NCI-H460 (cell line): Measurements from ENCODE around the gene PLXND1. TPM values are rescaled to one million over a fixed set of nuclear protein-coding genes. Genes with fewer than 3 reads are reported as not detected.

ENCODE experiments used
- DNase-seq: peaks from one replicate; pipeline ENCODE4 v3.0.0-alpha.2; 2016; ENCODE audit warnings: low read depth; ENCODE audit errors: extremely low read depth
- total RNA-seq: library from RNA; depleted of rRNA; stranded (reverse); fragments of >200 nt; shearing (Covaris generic); gene quantifications from 2 replicates; pipeline ENCODE4 v1.2.3, GENCODE V29; 2014

PLXND1 gene
- total RNA-seq, 1 experiment from 2014 or later: 10.4 TPM

DNA sequence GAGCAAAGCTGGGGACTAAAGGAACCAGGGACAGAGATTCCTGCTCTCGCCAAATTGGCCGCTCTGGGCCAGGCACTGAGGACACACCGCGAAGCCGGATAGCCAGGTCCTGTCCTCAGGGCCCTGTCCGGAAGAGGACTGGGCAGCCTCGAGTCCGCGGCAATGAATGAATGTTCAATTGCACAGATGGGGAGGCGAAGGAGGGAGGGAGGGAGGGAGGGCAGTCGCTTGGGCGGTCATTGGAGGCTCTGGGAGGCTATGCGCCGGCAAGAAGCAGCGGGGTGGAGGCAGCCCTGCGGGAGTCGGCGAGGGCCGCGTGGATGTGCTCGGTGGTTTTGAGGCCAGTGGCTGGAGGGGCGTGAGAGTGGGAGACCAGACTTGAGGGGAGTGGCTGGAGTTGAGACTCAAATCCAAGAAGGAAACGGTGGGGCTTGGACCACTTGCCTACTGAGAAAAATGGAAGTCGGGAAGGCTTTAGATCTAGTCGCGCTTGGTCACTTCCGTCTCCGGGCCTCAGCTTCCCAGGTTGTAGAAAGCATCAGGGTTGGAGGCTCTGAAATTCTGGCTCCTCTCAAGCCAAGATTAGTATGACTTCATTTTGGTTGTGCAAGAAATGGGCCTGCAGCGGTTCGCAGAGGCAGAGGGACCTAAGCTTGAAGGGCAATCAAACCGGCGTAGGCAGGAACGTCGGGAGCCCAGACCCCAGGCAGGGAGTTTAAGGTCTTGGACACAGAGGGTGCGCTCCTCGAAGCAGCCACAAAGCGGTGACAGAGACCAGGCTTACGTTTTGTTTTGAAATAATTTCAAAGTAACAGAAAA lies 21.1 kb upstream of the PLXND1 start:
- DNase-seq: peak; percentile 62

DNA sequence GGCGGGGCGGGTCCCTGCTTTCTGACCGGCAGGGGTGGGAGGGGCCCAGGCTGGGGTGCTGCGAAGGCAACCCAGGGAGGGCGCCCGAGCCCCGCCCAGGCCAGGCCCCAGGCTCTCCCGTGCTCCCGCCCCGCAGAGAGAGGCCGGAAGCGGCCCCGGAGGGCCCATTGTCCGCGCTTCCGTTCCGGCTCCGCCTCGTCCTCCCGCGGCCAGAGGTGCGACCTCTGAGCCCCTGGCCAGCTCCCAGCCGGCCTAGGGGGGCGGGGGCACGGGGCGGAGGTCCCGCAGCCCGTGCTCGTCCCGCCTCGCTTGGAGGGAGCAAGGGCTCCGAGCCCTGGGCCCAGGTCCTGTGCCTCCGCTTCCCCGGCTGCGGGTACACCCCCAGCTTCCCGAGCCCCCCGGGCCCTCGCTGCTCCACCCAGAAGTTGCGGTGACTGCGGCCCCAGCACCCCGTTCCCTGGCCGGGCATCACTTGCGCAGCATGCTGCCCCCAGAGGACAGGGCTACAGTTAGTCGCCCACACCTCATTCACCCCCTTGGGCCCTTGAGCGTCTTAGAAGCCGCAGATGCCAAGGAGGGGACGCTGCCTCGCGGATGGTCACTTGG lies 20.4 kb upstream of the PLXND1 start:
- DNase-seq: peak; percentile 82

DNA sequence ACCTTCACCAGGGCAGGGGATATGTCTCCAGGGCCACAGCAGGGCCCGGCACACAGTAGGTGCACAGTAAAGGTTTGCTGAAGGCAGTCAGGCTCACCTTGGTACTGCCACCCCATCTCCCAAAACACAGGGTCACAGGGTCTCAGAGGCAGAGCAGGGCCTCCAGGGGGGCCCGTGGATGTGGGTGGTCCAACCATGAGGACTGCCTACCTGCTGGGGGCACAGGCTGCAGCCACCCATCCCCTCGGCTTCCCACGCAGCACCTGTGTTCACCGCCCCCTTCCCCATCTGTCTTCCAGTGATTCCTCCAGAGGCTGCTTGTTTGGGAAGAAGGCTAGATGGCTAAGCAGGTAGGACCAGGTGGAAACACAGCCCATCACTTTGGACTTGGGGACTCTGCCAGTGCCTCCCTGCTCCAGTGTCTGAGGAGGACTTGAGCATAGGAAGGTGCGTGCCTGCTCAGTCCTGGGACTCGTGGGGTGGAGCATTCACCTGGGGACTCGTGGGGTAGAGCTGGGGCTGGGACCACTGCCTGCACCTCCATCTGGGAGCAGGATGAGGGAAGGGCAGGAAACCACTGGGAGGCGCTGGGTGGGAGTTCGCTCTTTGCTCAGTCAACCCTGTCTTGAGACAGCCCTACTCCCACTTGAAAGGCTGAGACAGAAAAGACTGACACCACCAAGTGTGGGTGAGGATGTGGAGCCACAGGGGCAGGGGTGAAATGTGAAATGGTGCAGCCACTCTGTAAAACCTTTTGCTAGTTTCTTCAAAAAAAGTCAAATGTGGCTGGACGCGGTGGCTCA lies 18.8 kb upstream of the PLXND1 start:
- no peak for DNase-seq

DNA sequence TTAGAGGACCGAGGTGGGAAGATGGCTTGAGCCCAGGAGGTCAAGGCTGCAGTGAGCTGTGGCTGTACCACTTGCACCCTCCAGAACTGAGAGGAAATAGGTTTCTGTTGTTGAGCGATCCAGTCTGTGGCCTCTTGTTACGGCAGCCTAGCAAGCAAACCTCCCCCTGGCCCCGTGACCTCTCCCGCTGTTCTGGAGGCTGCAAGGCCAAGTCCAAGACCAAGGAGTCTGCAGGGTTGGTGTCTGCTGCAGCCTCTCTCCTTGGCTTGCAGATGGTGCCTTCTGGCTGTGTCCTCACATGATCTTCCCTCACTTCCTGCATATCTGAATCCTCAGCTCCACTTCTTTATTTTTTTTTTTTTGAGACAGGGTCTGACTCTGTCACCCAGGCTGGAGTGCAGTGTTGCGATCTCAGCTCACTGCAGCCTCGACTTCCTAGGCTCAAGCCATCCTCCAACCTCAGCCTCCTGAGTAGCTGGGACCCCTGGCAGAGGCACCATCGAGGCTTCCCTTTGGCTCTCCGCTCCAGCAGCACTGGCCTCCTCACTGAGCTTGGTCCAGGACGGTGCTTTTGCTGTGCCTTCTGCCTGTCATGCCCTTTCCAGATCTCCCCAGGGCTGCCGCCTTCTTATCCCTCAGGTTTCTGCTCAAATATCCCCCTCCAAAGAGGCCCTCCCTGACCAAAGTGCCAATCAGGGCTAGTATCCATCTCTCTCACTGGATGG lies 18.0 kb upstream of the PLXND1 start:
- no peak for DNase-seq

DNA sequence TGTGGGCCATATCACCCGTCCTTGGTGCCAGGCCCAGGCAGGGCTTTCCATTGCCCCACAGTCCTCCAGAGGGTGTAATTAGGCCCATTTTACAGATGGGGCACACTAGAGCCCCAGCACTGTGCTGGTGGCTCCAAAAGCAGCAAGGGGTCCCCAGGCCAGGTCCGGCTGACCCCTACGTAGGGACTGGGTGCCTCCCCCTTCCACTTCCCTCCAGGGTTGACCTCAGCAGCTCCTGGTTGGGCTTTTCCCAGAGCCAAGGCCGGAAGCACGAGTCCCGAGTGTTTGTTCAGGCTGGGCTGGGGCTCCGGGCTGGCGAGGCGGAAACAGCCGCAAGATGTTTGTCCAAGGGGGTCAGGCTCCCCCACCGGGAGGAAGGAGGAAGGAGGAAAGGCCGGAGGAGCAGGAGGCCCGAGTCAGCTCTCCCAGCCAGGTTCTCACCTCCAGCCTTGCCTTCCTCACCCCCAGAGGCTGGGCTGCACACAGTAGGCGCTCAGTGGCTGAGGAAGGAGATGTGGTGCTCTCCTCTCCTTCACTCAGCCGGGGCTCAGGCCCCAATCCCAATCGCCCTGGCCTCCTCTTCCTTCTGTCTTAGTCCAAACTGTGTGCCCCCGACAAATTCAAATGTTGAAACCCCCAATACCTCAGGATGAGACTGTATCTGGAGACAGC lies 17.1 kb upstream of the PLXND1 start:
- no peak for DNase-seq

DNA sequence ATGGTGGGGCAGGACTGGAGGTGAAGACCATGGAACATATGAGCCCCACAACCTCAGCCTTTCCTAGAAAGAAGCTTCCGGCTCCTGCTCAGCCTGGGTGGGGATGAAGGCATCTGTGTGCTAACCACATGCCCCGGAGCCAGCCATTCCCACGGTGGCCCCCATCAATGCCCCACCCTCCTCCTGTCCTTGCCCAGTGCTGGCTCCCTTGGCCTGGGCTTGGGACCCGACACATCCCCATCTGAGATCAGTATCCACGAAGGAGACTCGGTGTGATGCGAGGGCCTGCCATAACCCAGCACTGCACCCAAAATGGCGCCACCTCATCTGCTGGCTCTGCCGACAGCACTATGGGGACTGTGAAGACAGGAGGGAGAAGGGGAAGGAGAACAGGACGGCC lies 16.5 kb upstream of the PLXND1 start:
- no peak for DNase-seq

DNA sequence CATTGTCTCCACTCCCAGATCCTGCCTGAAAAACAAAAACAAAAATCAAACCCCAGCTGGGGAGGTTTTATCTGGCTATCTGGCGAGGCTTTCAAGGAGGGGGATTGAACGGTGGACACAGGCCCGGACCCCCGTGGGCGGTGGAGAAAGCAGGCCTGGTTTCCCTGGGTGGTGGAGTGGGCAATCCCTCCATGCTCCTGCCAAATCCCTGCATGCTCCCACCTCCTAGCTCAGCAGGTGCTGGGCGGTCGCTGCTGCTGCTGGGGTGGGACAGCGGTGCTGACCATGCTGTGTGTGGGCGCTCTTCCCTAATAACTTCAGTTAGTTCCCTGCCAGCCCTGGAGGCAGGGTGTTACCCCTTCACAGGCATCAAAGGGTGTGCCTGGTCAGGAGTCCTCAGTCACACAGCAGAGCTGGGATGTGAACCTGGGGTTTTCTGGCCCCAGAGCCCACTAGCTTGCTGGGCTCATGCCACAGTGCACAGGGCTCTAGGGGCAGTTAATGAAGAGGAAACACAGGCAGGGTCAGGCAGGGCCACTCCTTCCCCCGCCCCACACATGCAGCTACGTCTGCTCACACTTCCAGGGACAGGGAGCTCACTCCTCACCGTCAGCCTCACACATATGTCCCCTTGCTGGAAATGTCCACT lies 15.9 kb upstream of the PLXND1 start:
- no peak for DNase-seq

DNA sequence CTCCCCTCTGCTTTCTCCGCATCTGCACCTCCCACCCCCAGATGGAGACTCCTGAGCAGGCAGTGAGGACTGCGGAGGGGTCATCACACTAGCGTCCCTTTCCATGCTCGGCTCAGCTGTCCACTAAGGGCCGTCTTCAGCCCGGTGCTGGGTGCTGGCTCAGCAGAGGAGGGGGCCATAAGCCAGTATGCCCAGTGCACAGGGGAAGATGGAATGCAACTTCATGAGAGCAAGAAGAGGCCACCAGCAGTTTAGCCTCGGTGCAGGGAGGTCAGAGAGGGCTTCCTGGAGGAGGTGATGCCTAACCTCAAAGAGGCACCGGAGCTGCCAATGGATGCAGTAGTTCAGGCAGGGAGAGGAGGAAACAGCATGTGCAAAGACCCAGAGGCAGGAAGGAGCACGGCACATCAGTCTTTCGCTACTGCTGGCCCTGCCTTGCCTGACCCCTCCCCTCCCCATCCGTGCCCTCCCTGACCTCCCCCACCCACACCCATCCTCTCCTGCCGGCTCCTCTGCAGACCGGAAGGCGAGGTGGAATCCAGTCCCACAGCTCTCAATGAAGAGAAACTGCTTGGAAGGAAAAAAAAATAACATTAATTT lies 15.2 kb upstream of the PLXND1 start:
- DNase-seq: no peak

DNA sequence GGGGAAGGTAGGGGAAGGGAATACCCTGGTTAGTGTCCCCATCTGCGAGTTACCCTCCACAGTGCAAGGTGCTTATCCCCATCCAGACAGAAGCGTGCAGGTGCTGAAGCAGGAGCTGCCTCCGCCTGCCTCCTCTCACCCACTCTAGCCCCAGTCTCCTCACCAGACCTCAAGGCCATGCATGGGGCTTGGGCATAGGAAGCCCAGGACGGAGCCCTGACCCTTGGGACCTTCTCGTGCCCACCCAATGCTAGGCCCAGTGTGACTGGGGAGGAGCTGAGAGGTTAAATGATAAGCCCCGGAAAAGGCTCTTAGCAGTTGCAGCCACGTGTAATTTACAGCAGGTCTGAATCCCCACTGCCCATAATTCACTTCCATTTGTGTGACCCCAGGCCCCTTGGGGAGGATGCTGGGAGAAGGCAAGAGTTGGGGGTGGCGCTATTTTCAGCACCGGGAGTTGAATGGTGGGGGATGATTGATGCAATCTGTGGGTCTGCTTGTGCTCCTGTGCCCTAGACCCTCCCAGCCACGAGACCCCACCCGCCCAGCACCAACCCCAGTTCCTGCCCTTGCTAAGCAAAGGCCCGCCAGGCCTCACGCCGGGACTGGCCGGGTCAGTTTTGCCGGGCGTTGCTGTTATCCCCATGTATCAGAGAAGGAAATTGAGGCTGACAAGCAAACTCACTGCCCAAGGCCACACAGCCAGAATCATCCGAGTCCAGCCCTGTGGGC lies 14.5 kb upstream of the PLXND1 start:
- DNase-seq: no peak

DNA sequence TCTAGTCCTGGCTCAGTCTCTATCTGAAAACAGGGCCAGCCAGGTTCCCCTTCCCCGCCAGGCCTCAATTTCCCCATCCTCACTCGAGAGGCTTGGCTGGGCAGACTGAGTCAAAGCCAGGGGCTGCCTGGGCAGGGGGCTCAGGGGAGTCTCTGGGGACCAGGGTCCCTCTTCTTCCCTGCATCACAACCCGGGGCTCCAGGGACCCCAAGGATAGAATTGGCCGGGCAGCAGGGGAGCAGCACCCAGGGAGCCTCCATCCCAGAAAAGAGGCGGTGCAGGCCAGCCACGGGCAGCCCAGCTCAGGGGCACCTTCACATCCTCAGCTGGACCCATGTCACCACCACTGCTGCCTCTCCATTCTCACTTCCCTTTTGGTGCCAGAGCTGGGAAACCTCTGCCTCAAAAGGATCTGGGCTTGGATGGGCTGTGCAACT lies 13.3 kb upstream of the PLXND1 start:
- no peak for DNase-seq

DNA sequence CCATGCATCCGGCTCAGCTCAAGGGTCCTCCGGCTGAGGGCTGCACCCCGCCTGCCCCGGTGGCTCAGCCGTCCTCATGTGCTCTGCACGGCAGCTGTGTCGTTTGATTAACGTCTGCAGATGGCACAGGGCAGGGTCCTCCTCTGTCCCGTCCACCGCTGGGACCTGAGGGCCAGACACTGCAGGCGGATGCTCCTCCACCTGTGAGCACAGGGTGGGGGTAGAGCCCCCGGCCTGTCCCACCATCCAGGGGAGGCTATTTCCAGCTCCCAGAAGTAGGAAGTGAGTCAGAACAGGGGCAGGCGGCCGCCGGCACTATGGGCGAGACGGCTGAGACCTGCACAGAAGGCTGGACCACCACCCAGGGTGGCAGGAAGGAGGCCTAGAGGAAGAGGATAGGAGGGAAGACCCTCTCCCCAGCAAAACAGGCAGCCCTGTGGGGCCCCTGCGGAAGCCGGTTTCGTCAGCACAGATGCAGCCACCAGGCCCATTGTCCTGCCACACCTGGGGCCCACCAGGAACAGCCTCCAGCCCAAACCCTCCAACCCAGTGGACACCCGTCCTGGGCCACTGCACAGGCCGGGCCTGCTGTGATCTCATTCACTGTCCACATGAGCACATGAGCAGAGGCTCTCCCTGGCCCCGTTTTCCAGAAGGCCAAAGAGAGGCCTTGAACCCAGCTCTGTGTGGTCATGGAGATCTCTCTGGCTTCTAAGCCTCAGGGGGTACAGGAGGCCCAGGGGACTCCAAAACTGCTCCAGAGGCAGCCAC lies 12.6 kb upstream of the PLXND1 start:
- DNase-seq: no peak

DNA sequence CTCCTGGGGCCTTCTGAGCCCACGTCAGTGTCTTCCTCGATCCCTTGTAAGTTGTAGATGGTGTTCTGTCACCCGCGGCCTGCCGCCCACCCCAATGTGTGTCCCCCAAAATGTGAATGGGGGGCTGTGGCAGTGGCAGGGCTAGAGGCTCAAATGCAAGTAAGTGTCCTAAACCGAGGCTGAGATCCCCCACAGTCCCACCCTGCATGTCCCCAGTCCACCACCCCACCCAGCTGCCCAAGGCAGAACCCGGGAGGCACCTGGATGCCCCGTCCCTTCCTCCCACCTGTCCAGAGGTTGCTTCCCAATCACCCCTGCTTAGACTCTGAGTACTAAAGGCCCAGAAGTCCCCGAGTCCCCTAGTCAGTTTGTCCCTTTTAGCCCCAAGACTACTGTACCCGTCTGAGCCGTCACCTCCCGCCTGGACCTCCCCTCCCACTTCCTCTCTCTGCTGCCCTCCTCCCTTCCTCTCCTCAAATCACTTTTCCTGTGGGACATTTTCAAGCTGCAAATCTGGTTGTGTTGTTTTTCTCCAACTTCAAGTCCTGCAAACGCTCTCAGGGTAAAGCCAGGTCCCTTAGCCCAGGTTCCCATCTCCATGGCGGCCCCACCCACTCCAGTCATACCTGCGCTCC lies 11.8 kb upstream of the PLXND1 start:
- no peak for DNase-seq

DNA sequence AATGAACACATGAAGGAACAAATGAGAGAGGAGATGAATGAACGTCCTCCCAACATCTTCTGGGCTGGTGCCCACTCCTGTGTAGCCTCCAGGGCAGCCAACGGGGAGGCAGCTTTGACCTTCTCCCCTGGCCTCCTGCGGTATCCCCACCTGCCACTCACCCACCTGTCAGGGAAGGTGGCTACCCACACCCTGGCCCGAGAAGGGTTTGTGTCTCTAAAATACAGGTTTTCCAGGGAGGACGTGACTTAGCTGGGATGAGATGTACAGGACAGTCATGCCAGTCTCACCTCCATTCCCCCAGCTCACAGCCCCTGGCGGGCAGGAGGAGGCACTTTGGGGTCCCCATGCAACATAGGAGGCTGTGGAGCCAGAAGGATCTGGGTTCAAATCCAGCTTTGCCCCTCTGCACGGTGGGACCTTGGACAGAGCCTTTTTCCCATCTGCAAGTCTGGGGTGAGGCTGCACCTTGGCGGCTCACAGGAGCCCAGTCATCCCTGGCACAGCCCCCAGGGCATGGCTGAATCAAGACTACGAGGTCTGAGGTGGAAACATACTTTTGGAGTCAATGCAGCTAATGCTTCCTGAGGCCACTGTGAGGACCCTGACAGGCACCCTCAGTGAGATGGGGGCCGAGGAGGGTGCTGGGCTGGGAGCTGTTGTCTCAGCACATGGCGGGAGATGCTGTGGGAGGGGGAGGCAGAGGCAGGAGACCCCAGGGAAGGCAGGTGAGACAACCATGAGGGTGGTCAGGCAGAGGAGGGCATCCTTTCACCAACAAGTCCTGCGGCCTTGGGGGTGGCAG lies 11.1 kb upstream of the PLXND1 start:
- no peak for DNase-seq

DNA sequence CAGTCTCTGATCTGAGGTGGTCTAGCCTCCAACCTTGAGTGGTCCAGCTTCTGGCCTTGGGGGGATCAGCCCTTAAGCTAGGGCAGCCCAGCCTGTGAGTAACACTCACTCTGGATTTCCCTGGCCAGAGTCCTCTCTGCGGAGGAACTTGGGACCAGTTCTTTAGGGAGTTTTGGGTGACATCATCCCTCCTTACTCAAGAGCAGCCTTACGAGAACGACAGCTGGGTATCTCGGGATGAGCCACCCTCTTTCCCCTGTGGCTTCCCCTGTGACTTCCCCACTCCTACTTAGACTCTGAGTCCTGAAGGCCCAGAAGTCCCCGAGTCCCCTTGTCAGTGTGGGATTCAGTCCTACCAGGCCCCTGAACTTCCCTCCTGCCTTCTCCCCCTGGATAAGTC lies 10.2 kb upstream of the PLXND1 start:
- DNase-seq: no peak

DNA sequence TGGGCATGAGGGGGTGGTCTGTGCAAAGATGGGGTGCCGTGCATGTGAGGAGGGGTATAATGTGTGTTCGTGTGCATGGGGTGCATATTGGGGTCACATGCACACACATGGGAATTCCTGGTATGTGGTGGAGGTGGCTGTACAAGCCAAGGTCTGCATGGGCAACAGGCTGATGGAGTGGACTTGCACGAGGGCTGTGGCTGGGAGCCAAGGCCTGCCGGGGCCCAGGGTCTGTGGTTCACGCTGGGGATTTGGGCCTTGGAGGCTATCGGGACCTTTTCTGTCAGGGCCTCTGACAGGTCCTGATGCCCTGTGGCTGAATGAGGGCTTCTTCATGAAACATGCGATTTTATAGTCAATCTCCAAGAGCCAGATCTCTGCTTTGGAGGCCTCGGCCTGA lies 9.8 kb upstream of the PLXND1 start:
- DNase-seq: no peak

DNA sequence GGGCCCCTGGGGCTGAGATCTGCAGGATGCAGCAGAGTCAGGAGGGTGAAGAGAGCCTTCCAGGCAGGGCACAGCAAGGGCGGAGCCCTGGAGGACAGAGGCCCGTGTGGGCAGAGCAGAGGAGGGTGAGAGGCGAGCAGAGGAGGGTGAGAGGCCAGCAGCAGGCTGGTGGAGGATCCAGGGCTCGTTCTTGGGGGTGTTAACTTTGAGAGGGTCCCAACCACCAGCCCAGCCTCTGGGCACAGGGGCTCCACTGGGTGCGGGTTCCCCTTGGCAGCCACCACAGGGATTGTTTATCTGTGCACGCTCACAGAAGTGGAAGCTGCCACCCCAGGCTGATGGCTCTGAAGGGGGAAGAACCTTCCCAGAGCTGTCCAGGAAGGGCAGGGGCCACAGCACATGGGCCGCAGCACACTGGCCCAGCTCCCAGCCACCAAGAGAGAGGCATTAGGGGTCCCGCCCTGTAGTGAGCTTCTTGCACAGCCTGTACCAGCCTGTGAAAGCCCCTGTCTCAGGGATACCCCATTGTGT lies 9.3 kb upstream of the PLXND1 start:
- DNase-seq: no peak
